Measurements from ENCODE around the gene TTC3. TPM values are rescaled to one million over a fixed set of nuclear protein-coding genes. Genes with fewer than 3 reads are reported as not detected.
A peak's percentile ranks its signal among the peaks of the same experiment; 100 is the strongest.

TTC3 gene
- total and polyA plus RNA-seq, 2 of the 13 experiments (the other 11 are each of a cell fraction or from before 2014, with no cell fraction given): 55.7 to 108 TPM

DNA sequence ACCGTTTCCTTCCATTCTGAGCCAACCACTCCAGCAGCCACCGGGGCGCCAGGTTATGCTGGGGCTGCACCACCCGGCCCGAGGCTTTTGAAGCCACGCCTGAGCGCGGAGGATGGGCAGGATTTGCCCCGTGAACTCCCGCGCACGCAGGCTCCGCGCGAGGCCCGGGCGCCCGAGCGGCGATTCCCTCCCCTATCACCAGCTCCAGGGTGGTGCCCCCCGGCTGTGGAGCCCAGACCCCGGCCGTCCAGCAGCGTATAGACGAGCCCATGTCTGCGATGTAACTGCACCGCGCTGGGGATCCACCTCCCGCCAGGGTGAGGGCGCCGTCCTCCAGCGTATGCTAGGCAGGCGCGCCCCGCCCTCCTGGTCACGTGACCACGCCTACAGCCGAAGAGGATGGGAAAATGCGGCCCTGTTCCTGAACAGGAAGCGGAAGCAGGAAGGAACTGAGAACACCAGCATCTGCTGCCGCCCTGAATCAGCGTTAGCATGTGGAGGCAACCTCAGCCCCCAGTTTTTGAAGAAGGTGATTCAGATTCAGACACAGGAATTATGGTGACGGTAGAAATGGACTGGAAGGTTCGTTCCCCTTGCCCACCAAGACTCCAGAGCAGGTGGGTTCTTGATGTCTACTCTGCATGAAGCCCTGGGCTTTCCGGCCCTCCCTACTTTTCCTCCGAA is 148.1 kb downstream of the TTC3 start (continued):
- TF ChIP-seq IRX3 (CRISPR knock-in tag; IDR thresholded peaks at IDR 0.05; ENCODE audit: borderline replicate concordance, low read depth): no peak
- TF ChIP-seq NCOA2 (CRISPR knock-in tag; IDR thresholded peaks at IDR 0.05): peak; percentile 27; the same call in 1 of the 2 replicates
- TF ChIP-seq ZNF33A (CRISPR knock-in tag; IDR thresholded peaks at IDR 0.05; ENCODE audit: borderline replicate concordance): no peak
- TF ChIP-seq ZNF382 (CRISPR knock-in tag; IDR thresholded peaks at IDR 0.05; ENCODE audit: borderline replicate concordance): no peak
- TF ChIP-seq HHEX (CRISPR knock-in tag; IDR thresholded peaks at IDR 0.05): no peak
- peak; percentile 95 for TF ChIP-seq HIVEP1 (CRISPR knock-in tag; IDR thresholded peaks at IDR 0.05)
- no peak for TF ChIP-seq EZH2 (conservative IDR thresholded peaks at IDR 0.05; ENCODE audit: low read depth, low read length)
- TF ChIP-seq GTF3A (CRISPR knock-in tag; conservative IDR thresholded peaks at IDR 0.05): no peak
- TF ChIP-seq ZNF367 (CRISPR knock-in tag; IDR thresholded peaks at IDR 0.05; ENCODE audit: borderline replicate concordance): no peak; the same call in 1 of the 2 replicates
- TF ChIP-seq ZFP1 (CRISPR knock-in tag; IDR thresholded peaks at IDR 0.05): no peak
- peak; percentile 58; the same call in 1 of the 2 replicates for TF ChIP-seq ARNTL (CRISPR knock-in tag; IDR thresholded peaks at IDR 0.05)
- no peak for TF ChIP-seq ZNF180 (CRISPR knock-in tag; IDR thresholded peaks at IDR 0.05; ENCODE audit: borderline replicate concordance, low read depth)
- peak; percentile 92; the same call in 1 of the 2 replicates for TF ChIP-seq DR1 (CRISPR knock-in tag; IDR thresholded peaks at IDR 0.05)
- peak; percentile 49; the same call in 1 of the 2 replicates for TF ChIP-seq ZMYM3 (CRISPR knock-in tag; IDR thresholded peaks at IDR 0.05)
- TF ChIP-seq MIER2 (CRISPR knock-in tag; IDR thresholded peaks at IDR 0.05): peak; percentile 51; the same call in 1 of the 2 replicates
- TF ChIP-seq, protein P1, sequence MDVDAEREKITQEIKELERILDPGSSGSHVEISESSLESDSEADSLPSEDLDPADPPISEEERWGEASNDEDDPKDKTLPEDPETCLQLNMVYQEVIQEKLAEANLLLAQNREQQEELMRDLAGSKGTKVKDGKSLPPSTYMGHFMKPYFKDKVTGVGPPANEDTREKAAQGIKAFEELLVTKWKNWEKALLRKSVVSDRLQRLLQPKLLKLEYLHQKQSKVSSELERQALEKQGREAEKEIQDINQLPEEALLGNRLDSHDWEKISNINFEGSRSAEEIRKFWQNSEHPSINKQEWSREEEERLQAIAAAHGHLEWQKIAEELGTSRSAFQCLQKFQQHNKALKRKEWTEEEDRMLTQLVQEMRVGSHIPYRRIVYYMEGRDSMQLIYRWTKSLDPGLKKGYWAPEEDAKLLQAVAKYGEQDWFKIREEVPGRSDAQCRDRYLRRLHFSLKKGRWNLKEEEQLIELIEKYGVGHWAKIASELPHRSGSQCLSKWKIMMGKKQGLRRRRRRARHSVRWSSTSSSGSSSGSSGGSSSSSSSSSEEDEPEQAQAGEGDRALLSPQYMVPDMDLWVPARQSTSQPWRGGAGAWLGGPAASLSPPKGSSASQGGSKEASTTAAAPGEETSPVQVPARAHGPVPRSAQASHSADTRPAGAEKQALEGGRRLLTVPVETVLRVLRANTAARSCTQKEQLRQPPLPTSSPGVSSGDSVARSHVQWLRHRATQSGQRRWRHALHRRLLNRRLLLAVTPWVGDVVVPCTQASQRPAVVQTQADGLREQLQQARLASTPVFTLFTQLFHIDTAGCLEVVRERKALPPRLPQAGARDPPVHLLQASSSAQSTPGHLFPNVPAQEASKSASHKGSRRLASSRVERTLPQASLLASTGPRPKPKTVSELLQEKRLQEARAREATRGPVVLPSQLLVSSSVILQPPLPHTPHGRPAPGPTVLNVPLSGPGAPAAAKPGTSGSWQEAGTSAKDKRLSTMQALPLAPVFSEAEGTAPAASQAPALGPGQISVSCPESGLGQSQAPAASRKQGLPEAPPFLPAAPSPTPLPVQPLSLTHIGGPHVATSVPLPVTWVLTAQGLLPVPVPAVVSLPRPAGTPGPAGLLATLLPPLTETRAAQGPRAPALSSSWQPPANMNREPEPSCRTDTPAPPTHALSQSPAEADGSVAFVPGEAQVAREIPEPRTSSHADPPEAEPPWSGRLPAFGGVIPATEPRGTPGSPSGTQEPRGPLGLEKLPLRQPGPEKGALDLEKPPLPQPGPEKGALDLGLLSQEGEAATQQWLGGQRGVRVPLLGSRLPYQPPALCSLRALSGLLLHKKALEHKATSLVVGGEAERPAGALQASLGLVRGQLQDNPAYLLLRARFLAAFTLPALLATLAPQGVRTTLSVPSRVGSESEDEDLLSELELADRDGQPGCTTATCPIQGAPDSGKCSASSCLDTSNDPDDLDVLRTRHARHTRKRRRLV (CRISPR knock-in tag; IDR thresholded peaks at IDR 0.05): peak; percentile 96
- no peak for TF ChIP-seq HNRNPH1 (optimal IDR thresholded peaks at IDR 0.05; ENCODE audit: low read depth, low read length)
- TF ChIP-seq CENPX (CRISPR knock-in tag; IDR thresholded peaks at IDR 0.05): no peak
- TF ChIP-seq ZNF775 (CRISPR knock-in tag; IDR thresholded peaks at IDR 0.05; ENCODE audit: borderline replicate concordance): no peak
- 0 out of 2 replicates have a peak, but pooled peaks have one; percentile 2 for TF ChIP-seq CREB1 (IDR thresholded peaks at IDR 0.05)
- TF ChIP-seq CREB1 (CRISPR knock-in tag; IDR thresholded peaks at IDR 0.05): no peak
- TF ChIP-seq ZEB1 (IDR thresholded peaks at IDR 0.05; ENCODE audit: insufficient replicate concordance, low read depth): no peak
- TF ChIP-seq ZNF605 (CRISPR knock-in tag; IDR thresholded peaks at IDR 0.05): peak; percentile 24; the same call in 1 of the 2 replicates
- TF ChIP-seq EEA1 (CRISPR knock-in tag; IDR thresholded peaks at IDR 0.05; ENCODE audit: borderline replicate concordance): peak; percentile 32; the same call in 1 of the 2 replicates
- TF ChIP-seq SIN3A (IDR thresholded peaks at IDR 0.05; ENCODE audit: borderline replicate concordance, low read depth, low read length): peak; percentile 83; the same call in 1 of the 2 replicates
- peak; percentile 95 for TF ChIP-seq AGO2 (optimal IDR thresholded peaks at IDR 0.05; ENCODE audit: low read depth, low read length)
- TF ChIP-seq ZNF251 (CRISPR knock-in tag; IDR thresholded peaks at IDR 0.05): no peak

Data from HepG2 (cell line).